Measurements from ENCODE around the gene NAALADL1.

GRCh38 chr11:65065851-65066250 lies 7.5 kb upstream of the NAALADL1 start:
- TF ChIP-seq POLR2A (IDR thresholded peaks at IDR 0.05; ENCODE audit: low read length) (no peak), GATA1 (IDR thresholded peaks at IDR 0.05; ENCODE audit: low read depth, low read length) (no peak)

Measured in erythroblast (primary cell).